ENCODE measurements around the gene RFT1. TPM values are rescaled to one million over a fixed set of nuclear protein-coding genes. Genes with fewer than 3 reads are reported as not detected.
A peak's percentile ranks its signal among the peaks of the same experiment; 100 is the strongest.

RFT1 gene
- total RNA-seq, 1 donor from 2014 or later = 32.4 TPM

DNA sequence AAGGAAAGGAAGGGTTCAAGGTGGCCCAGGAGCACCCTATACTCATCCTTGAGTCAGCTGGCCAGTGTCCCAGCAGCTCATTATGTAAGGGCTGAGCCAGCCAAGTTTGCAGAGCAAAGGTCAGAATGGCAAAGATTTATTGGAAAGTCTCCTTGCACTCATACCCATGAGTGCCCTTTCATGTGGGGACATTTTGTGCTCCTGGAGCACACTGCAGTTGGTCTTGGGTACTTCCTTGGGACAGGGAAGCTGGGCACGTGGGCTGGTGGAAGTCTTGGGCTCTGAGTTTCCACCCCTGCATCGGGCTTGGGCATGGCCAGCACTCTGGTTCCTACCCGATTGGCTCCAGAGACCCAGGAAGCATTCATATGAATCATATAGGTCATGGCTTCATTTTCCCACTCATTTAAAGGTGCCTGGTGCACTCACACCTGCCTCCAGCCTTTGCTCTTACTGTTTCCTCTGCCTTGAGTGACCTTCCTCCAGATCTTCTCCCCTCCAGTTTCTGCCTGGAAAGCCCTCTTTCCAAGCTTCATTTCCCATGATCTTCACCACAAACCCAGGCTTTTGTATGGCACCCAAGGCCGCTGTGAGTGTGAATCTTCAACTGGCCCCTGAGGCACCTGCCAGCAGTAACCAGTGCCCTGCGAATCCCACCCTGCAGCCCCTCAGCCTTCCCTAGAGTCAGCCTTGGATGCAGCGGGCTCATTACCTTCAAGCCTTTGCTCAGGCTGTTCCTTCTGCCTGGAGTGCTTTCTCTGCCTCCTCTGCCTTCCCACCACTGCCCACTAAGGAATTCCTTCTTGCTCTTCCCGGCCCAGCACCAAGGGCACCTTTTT, 20.2 kb upstream of the RFT1 start:
- no peak overlapping the region for H3K27ac Mint-ChIP-seq (ENCODE audit: unreplicated experiment)
- no peaks in the 10 kb centered on the region for H3K36me3 Mint-ChIP-seq (ENCODE audit: low read depth)
- H3K9me3 Mint-ChIP-seq = no peaks in the 10 kb centered on the region
- H3K4me3 Mint-ChIP-seq = no peak overlapping the region
- TF ChIP-seq, protein P1, sequence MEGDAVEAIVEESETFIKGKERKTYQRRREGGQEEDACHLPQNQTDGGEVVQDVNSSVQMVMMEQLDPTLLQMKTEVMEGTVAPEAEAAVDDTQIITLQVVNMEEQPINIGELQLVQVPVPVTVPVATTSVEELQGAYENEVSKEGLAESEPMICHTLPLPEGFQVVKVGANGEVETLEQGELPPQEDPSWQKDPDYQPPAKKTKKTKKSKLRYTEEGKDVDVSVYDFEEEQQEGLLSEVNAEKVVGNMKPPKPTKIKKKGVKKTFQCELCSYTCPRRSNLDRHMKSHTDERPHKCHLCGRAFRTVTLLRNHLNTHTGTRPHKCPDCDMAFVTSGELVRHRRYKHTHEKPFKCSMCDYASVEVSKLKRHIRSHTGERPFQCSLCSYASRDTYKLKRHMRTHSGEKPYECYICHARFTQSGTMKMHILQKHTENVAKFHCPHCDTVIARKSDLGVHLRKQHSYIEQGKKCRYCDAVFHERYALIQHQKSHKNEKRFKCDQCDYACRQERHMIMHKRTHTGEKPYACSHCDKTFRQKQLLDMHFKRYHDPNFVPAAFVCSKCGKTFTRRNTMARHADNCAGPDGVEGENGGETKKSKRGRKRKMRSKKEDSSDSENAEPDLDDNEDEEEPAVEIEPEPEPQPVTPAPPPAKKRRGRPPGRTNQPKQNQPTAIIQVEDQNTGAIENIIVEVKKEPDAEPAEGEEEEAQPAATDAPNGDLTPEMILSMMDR (conservative IDR thresholded peaks at IDR 0.05) = no peak
- no peaks in the 10 kb centered on the region for H3K4me1 Mint-ChIP-seq
- DNase-seq (ENCODE audit: low read depth, low spot score) = no peak
- H3K27me3 Mint-ChIP-seq (ENCODE audit: low read depth) = no peaks in the 10 kb centered on the region

DNA sequence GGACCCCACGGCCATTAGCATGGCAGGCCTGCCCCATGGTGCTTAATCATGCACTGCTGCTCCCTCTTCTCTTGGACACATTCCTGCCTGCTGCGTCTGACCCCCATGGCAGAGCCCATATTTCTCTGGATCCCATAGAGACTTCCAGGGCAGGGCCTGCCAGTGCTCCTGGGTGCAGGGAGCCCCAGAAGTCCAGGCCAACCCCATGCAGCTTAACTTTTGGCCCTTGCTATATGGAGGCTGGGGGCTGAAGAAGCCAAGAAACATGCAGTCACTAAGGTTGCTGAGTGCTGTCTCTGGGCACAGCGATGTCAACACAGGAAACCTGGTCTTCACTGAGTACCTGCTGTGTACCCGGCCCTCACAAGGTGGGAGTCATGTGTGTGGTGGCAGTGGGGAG, 19.5 kb upstream of the RFT1 start:
- no peaks in the 10 kb centered on the region for H3K36me3 Mint-ChIP-seq (ENCODE audit: low read depth)
- no peaks in the 10 kb centered on the region for H3K9me3 Mint-ChIP-seq
- H3K27ac Mint-ChIP-seq (ENCODE audit: unreplicated experiment) = no peak overlapping the region
- no peak overlapping the region for H3K4me3 Mint-ChIP-seq
- no peak for DNase-seq (ENCODE audit: low read depth, low spot score)
- no peaks in the 10 kb centered on the region for H3K27me3 Mint-ChIP-seq (ENCODE audit: low read depth)
- no peaks in the 10 kb centered on the region for H3K4me1 Mint-ChIP-seq
- TF ChIP-seq, protein P1 (conservative IDR thresholded peaks at IDR 0.05) = no peak

DNA sequence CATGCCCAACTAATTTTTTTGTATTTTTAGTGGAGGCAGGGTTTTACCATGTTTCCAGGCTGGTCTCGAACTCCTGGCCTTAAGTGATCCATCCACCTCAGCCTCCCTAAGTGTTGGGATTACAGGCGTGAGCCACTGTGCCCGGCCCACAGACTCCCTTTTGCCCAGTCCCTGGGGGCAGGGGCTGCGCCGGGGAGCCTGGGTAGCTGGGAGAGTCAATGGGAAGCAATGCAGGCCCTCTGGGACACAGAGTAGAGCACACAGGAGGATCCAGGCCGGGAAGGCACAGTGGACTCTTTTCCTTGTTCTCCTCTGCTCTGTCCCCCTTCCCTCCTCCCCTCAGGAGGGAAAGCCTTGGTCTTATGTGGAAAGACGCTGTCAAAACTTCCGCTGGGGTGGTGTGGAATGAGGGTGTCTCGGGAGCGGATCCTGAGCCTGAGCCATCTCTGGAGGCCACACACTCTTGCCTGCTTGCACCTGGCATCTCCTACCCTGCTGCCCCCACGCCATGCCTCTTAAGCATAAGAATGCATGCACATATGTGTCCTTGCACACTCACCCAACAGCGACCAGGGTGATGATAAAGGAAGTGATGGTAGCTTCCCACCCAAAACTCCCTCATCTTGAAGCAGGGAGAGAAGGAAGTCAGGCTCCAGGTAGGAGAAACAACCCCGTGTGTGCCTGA, 18.9 kb upstream of the RFT1 start:
- no peak for DNase-seq (ENCODE audit: low read depth, low spot score)
- H3K27me3 Mint-ChIP-seq (ENCODE audit: low read depth) = no peaks in the 10 kb centered on the region
- TF ChIP-seq, protein P1 (conservative IDR thresholded peaks at IDR 0.05) = no peak
- no peaks in the 10 kb centered on the region for H3K36me3 Mint-ChIP-seq (ENCODE audit: low read depth)
- no peak overlapping the region for H3K4me3 Mint-ChIP-seq
- H3K9me3 Mint-ChIP-seq = no peaks in the 10 kb centered on the region
- H3K27ac Mint-ChIP-seq (ENCODE audit: unreplicated experiment) = no peak overlapping the region
- no peaks in the 10 kb centered on the region for H3K4me1 Mint-ChIP-seq

DNA sequence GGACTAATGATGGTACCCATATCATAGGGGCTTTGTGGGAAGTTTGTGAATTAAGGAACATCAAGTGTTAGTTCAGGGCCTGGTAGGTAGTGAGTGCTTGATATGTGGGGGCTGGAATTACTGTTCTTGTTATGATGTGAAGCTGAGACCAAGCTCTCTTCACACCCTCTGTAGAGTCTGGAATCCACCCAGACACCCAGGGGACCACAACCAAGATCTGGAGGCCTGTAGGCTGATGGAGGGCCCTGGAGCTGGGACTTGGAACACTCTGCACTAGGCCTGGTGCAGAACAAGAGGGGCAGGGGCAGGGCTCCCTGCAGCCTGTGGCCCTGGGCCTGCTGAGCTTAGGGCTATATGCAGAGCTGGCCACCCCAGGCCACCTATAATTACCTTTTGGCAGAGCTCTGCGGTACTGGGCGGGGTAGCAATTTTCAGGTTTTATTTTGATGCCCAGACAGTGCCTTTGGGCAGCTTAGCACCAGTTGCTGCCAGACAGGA, 17.7 kb upstream of the RFT1 start:
- no peaks in the 10 kb centered on the region for H3K27me3 Mint-ChIP-seq (ENCODE audit: low read depth)
- no peaks in the 10 kb centered on the region for H3K36me3 Mint-ChIP-seq (ENCODE audit: low read depth)
- no peak overlapping the region for H3K4me3 Mint-ChIP-seq
- no peak for DNase-seq (ENCODE audit: low read depth, low spot score)
- H3K9me3 Mint-ChIP-seq = no peaks in the 10 kb centered on the region
- H3K27ac Mint-ChIP-seq (ENCODE audit: unreplicated experiment) = peak overlapping the region; percentile 71
- TF ChIP-seq, protein P1 (conservative IDR thresholded peaks at IDR 0.05) = no peak
- no peaks in the 10 kb centered on the region for H3K4me1 Mint-ChIP-seq

DNA sequence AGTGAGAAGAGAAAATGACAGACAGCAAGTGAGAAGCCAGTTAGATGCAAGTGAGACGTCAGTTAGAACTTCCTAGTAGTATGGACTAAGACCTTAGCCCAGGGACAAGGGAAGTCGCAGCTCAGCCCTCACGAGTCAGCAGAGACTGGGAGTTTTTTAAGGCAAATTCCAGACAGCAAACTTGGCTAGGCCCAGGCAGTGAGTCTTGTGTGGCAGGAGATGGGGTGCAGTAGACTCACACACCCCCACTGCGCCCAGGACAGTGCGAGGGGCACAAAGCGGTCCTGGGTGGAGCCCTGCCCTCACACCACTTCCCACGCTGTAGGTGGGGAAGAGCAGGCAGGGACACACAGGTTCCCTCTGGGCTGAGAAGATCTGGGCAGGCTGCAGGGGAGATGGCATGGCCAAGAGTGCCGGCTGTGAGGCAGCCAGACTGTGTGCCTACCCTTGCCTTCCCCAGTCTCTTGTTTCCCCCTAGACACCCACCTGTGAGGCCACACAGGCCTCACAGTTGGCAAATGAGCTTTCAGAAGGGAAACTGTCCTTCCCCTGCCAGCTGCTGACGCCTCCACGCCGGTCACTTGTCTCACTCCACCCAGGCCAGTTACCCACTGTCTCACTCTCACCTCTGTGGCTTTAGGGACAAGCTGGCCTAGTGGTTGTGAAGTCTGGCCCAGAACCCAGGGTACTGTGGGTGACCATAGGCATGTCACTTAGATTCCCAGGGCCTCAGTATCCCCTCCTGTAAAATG, 17.1 kb upstream of the RFT1 start:
- Mint-ChIP-seq H3K9me3 (no peaks in the 10 kb centered on the region), H3K4me3 (no peak overlapping the region), H3K27me3 (ENCODE audit: low read depth) (no peaks in the 10 kb centered on the region), H3K4me1 (no peaks in the 10 kb centered on the region), H3K36me3 (ENCODE audit: low read depth) (no peaks in the 10 kb centered on the region), H3K27ac (ENCODE audit: unreplicated experiment) (peak overlapping the region; percentile 71)
- DNase-seq (ENCODE audit: low read depth, low spot score) = no peak
- TF ChIP-seq, protein P1 (conservative IDR thresholded peaks at IDR 0.05) = no peak

Data from neural crest cell (in vitro differentiated cells).